ENCODE data around the gene FCGR3A. TPM values are rescaled to one million over a fixed set of nuclear protein-coding genes. Genes with fewer than 3 reads are reported as not detected.
"Not testable (repeated sequence)": the region's sequence is repeated elsewhere in the genome, so short reads cannot be mapped to it uniquely, and the experiment has no call there.

The FCGR3A gene
- polyA plus RNA-seq, 1 donor (not counting 4 experiments of a cell fraction or from before 2014, with no cell fraction given), result not detected

GRCh38 chr1:161588596-161588995 lies 39.0 kb upstream of the FCGR3A start:
- H3K9me3 ChIP-seq (ENCODE audit: control insufficient read depth, low read depth, low read length); DNase-seq (ENCODE audit: low read depth, low spot score); H2AFZ ChIP-seq (ENCODE audit: control insufficient read depth, low read length); H3K9me1 ChIP-seq (ENCODE audit: control insufficient read depth, extremely low read depth, insufficient read depth, low read length); H3K9ac ChIP-seq (ENCODE audit: control insufficient read depth, extremely low read depth, insufficient read depth, low read length); H3K79me2 ChIP-seq (ENCODE audit: control insufficient read depth, insufficient read depth, low read length); H4K20me1 ChIP-seq (ENCODE audit: control insufficient read depth, extremely low read depth, insufficient read depth, low read length); H3K4me3 ChIP-seq (ENCODE audit: control insufficient read depth in 2 of 3, extremely low read depth in 1 of 3, insufficient read depth in 2 of 3, low read depth in 1 of 3, low read length in 3 of 3); H3K4me2 ChIP-seq (ENCODE audit: control insufficient read depth, extremely low read depth, insufficient read depth, low read depth, low read length); H3K27me3 ChIP-seq (ENCODE audit: control insufficient read depth, extremely low read depth, insufficient read depth, low read length); H3K36me3 ChIP-seq (ENCODE audit: control insufficient read depth in 2 of 2, extremely low read depth in 1 of 2, insufficient read depth in 2 of 2, low read length in 2 of 2); dilution Hi-C loops (cut with MboI; ENCODE audit: extremely low pct_ligation_motif_present, low sequenced_read_pairs); H3K27ac ChIP-seq (ENCODE audit: control insufficient read depth, insufficient read depth, low read length); H3K4me1 ChIP-seq (ENCODE audit: control insufficient read depth, extremely low read depth, insufficient read depth, low read length); FAIRE-seq: not testable (repeated sequence)

GRCh38 chr1:161582882-161583281 lies 33.3 kb upstream of the FCGR3A start:
- dilution Hi-C loops (cut with MboI; ENCODE audit: extremely low pct_ligation_motif_present, low sequenced_read_pairs); H3K36me3 ChIP-seq (ENCODE audit: control insufficient read depth in 2 of 2, extremely low read depth in 1 of 2, insufficient read depth in 2 of 2, low read length in 2 of 2); DNase-seq (ENCODE audit: low read depth, low spot score); H3K9me3 ChIP-seq (ENCODE audit: control insufficient read depth, low read depth, low read length); H3K27ac ChIP-seq (ENCODE audit: control insufficient read depth, insufficient read depth, low read length); H3K79me2 ChIP-seq (ENCODE audit: control insufficient read depth, insufficient read depth, low read length); H3K4me1 ChIP-seq (ENCODE audit: control insufficient read depth, extremely low read depth, insufficient read depth, low read length); H2AFZ ChIP-seq (ENCODE audit: control insufficient read depth, low read length); H4K20me1 ChIP-seq (ENCODE audit: control insufficient read depth, extremely low read depth, insufficient read depth, low read length); H3K4me3 ChIP-seq (ENCODE audit: control insufficient read depth in 2 of 3, extremely low read depth in 1 of 3, insufficient read depth in 2 of 3, low read depth in 1 of 3, low read length in 3 of 3); H3K4me2 ChIP-seq (ENCODE audit: control insufficient read depth, extremely low read depth, insufficient read depth, low read depth, low read length); H3K9ac ChIP-seq (ENCODE audit: control insufficient read depth, extremely low read depth, insufficient read depth, low read length); FAIRE-seq; H3K9me1 ChIP-seq (ENCODE audit: control insufficient read depth, extremely low read depth, insufficient read depth, low read length); H3K27me3 ChIP-seq (ENCODE audit: control insufficient read depth, extremely low read depth, insufficient read depth, low read length): not testable (repeated sequence)

- FAIRE-seq; DNase-seq (ENCODE audit: low read depth, low spot score); H4K20me1 ChIP-seq (ENCODE audit: control insufficient read depth, extremely low read depth, insufficient read depth, low read length); H3K79me2 ChIP-seq (ENCODE audit: control insufficient read depth, insufficient read depth, low read length); H3K4me3 ChIP-seq (ENCODE audit: control insufficient read depth in 2 of 3, extremely low read depth in 1 of 3, insufficient read depth in 2 of 3, low read depth in 1 of 3, low read length in 3 of 3); H3K36me3 ChIP-seq (ENCODE audit: control insufficient read depth in 2 of 2, extremely low read depth in 1 of 2, insufficient read depth in 2 of 2, low read length in 2 of 2); dilution Hi-C loops (cut with MboI; ENCODE audit: extremely low pct_ligation_motif_present, low sequenced_read_pairs); H3K27ac ChIP-seq (ENCODE audit: control insufficient read depth, insufficient read depth, low read length); H3K9ac ChIP-seq (ENCODE audit: control insufficient read depth, extremely low read depth, insufficient read depth, low read length); H2AFZ ChIP-seq (ENCODE audit: control insufficient read depth, low read length); H3K9me1 ChIP-seq (ENCODE audit: control insufficient read depth, extremely low read depth, insufficient read depth, low read length); H3K4me2 ChIP-seq (ENCODE audit: control insufficient read depth, extremely low read depth, insufficient read depth, low read depth, low read length); H3K4me1 ChIP-seq (ENCODE audit: control insufficient read depth, extremely low read depth, insufficient read depth, low read length); H3K27me3 ChIP-seq (ENCODE audit: control insufficient read depth, extremely low read depth, insufficient read depth, low read length); H3K9me3 ChIP-seq (ENCODE audit: control insufficient read depth, low read depth, low read length): not testable (repeated sequence)
These were observed 31.4 kb upstream of the FCGR3A start for GRCh38 chr1:161580879-161581537.

GRCh38 chr1:161579856-161580507 lies 30.4 kb upstream of the FCGR3A start:
- H3K9me3 ChIP-seq (ENCODE audit: control insufficient read depth, low read depth, low read length); DNase-seq (ENCODE audit: low read depth, low spot score); H3K27me3 ChIP-seq (ENCODE audit: control insufficient read depth, extremely low read depth, insufficient read depth, low read length); H3K36me3 ChIP-seq (ENCODE audit: control insufficient read depth in 2 of 2, extremely low read depth in 1 of 2, insufficient read depth in 2 of 2, low read length in 2 of 2); dilution Hi-C loops (cut with MboI; ENCODE audit: extremely low pct_ligation_motif_present, low sequenced_read_pairs); H3K27ac ChIP-seq (ENCODE audit: control insufficient read depth, insufficient read depth, low read length); H3K4me1 ChIP-seq (ENCODE audit: control insufficient read depth, extremely low read depth, insufficient read depth, low read length); H4K20me1 ChIP-seq (ENCODE audit: control insufficient read depth, extremely low read depth, insufficient read depth, low read length); H3K4me3 ChIP-seq (ENCODE audit: control insufficient read depth in 2 of 3, extremely low read depth in 1 of 3, insufficient read depth in 2 of 3, low read depth in 1 of 3, low read length in 3 of 3); H3K79me2 ChIP-seq (ENCODE audit: control insufficient read depth, insufficient read depth, low read length); H3K4me2 ChIP-seq (ENCODE audit: control insufficient read depth, extremely low read depth, insufficient read depth, low read depth, low read length); H3K9ac ChIP-seq (ENCODE audit: control insufficient read depth, extremely low read depth, insufficient read depth, low read length); FAIRE-seq; H2AFZ ChIP-seq (ENCODE audit: control insufficient read depth, low read length); H3K9me1 ChIP-seq (ENCODE audit: control insufficient read depth, extremely low read depth, insufficient read depth, low read length): not testable (repeated sequence)

GRCh38 chr1:161576676-161577075 lies 27.1 kb upstream of the FCGR3A start:
- H3K9ac ChIP-seq (ENCODE audit: control insufficient read depth, extremely low read depth, insufficient read depth, low read length); H4K20me1 ChIP-seq (ENCODE audit: control insufficient read depth, extremely low read depth, insufficient read depth, low read length); H3K27ac ChIP-seq (ENCODE audit: control insufficient read depth, insufficient read depth, low read length); H2AFZ ChIP-seq (ENCODE audit: control insufficient read depth, low read length); H3K27me3 ChIP-seq (ENCODE audit: control insufficient read depth, extremely low read depth, insufficient read depth, low read length); H3K4me1 ChIP-seq (ENCODE audit: control insufficient read depth, extremely low read depth, insufficient read depth, low read length); H3K4me2 ChIP-seq (ENCODE audit: control insufficient read depth, extremely low read depth, insufficient read depth, low read depth, low read length); H3K9me3 ChIP-seq (ENCODE audit: control insufficient read depth, low read depth, low read length); dilution Hi-C loops (cut with MboI; ENCODE audit: extremely low pct_ligation_motif_present, low sequenced_read_pairs); DNase-seq (ENCODE audit: low read depth, low spot score); H3K4me3 ChIP-seq (ENCODE audit: control insufficient read depth in 2 of 3, extremely low read depth in 1 of 3, insufficient read depth in 2 of 3, low read depth in 1 of 3, low read length in 3 of 3); H3K9me1 ChIP-seq (ENCODE audit: control insufficient read depth, extremely low read depth, insufficient read depth, low read length); H3K36me3 ChIP-seq (ENCODE audit: control insufficient read depth in 2 of 2, extremely low read depth in 1 of 2, insufficient read depth in 2 of 2, low read length in 2 of 2); FAIRE-seq; H3K79me2 ChIP-seq (ENCODE audit: control insufficient read depth, insufficient read depth, low read length): not testable (repeated sequence)

Measured in keratinocyte (primary cell).